Inflammatory macrophage (primary cell): ENCODE results near the gene GFI1B.
"Not testable (repeated sequence)": the region's sequence is repeated elsewhere in the genome, so short reads cannot be mapped to it uniquely, and the experiment has no call there.

Experiments used
- DNase-seq, 2 donors: peaks; one replicate each; pipeline ENCODE4 v3.0.0-alpha.2; 2020 to 2022

Gene GFI1B

DNA sequence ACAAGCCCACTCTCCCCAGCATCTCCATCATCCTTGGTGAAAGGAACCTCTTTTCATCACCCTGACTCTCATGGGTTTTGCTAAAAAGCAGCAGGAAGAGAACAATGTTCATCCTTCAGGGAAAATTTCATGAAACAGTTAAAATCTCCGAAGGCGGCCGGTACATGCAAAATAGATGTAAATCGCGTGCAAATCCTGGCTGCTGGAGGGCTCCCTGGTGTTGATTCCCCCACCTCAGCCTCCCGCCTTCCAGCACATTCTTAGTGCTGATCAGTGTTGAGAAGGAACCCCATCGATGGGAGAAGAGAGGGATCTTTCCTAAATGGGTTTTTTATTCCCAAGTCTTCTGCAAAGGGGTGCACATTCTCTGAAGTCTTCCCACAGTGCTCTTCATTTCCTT lies 8.7 kb upstream of the GFI1B start:
- DNase-seq: no peak

DNA sequence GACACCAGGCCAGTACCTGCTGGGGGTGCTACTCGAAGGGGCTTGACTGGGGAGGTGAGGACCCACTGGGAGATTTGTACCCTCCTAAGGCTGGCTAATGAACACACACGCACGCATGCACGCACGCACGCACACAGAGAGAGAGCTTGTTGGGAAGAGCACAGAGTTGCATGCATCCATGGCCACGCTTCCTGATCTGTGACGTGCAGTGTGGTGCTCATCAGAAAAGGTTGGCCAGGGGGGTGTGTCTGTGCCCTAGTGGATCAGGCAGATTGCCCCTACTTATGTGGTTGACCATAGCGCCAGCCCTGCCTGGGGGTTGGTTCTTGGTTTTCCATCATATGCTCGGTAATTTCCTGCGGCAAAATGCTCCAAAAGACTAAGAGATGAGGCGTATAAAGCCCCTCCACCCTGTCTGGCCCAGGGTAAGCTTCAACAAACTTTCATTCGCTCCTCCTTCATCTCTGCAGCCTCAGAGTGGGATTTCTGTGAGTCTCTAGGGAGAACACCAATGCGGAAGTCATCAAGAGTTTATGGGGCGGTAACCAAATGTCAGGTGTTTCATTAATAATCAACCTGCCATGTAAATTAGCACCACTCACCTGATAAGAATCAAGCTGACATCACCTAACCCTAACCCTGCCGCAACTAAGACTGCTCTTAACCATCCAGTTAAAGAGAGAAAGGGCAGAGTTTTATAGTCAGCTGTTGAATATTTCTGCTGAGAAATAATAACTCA lies 8.0 kb upstream of the GFI1B start:
- DNase-seq: no peak

DNA sequence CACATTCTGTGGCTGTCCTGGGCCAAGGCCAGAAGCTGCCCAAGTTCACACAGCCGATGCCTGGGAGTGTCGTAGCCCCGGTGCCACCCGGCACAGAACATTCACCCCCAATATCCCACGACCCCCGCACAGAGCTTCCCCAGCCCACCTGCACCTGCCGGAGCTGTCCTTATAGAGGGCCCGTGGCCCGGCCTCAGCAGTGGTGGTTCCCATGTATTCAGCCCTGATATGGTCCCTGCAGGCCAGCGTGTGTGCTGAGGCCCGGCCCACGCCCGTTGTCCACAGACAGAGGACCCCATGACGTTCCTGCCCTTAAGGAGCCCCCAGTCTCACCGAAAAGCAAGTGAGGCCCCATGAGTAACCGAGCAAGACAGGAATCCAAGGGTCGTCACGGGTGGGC lies 5.3 kb upstream of the GFI1B start:
- DNase-seq: no peak

DNA sequence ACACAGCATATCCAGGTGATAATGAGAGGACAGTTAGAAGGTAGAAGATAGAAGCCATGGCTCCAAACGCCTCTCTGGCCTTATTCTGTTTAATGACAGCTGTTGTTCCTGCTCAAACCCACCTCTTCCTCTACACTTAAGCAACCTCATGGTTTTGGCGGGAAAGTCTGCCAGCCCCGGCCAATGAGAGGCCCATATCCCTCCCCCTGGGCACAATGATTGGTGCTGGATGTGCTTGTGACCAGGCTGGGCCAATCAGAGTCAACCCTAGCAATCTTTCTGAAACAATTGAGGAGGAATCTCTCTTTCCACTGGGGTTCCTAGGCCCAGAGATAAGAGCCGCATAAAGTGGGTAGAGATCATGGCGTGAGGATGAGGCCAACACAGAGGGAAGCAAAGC lies 4.8 kb upstream of the GFI1B start:
- peak in 1 of 2 donors; percentile 26 for DNase-seq

DNA sequence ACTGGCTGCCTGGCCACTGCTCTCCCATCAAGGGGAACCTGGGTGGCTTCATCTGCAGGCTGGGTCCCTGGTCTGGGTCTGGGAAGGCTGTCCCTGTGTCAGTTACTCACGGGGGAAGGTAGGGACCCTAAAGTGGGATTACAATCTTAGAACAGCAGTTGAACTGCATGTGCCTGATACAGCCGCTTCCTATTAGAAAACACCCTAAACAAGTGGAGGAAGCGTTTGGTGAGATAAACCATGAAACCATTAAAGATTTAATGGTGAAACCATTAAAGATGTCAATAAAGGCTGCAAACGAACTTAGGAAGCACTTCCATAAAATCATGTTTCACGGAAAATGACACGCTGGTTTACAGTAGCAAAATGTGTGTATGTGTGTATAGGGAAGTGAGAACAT lies 2.5 kb upstream of the GFI1B start:
- no peak for DNase-seq

DNA sequence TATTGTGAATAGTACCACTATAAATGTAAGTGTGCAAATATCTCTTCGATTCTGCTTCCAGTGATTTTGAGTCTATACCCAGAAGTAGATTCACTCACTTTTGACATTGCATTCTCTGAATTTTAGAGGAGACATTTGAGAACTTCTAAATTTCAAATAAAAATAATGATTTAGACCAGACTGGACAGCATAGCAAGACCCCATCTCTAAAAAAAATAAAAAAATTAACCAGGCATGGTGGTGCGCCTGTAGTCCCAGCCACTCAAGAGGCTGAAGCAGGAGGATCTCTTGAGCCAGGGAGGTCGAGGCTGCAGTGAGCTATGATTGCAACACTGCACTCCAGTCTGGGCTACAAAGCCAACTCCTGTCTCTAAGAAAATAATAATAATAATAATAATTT lies 1.9 kb upstream of the GFI1B start:
- DNase-seq: no peak

DNA sequence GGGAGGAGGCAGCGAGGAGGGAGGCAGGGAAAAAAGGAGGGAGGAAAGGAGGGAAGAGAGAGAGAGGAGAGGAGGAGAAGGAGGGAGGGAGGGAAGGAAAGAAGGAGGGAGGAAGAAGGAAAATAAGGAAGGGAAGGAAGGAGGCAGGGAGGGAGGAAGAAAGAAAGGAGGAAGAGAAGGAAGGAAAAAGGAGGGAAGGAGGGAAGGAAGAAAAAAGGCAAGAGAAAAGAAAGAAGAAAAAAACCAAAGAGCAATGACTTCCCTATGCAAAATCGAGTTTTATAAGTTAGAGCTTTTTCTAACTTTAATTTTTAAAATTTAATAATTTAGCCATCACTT lies 413 bp upstream of the GFI1B start:
- no peak for DNase-seq

DNA sequence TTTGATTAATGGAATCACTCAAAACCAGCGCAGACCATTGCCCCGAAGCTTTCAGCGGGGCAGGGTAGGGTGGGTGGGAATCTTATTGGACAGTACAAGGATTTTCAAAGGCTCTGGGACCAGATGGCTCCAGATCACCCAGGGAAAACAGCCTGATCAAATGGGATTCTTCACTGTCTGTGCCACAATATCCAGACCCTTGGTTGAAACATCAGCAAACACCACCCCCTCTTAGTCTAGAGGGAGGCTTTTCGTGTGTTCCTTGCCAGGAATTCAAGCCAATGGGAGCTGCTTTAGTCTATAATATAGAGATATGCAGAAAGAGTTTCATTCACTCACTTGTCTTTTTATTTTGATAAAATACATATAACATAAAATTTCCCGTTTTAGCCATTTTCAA lies 1.7 kb downstream of the GFI1B start:
- DNase-seq: no peak

DNA sequence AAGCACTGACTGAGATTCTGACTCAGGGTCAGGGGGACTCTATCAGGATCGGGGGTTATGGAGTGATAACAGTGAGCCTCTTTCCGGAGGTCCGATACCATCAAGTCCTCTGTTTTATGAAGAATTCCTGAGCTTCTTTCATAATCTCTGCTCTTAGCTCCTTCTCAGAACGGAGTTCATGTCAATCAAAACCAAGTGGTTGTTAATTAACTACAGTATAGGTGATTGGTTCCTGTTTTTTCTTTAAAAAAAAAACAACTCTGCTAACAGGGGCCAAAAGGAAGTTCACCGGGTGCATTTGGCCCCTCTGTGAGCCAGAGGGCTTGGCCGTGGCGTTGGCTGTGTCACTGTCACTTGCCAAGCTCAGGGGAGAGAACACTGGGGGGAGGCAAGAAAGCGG lies 4.0 kb downstream of the GFI1B start:
- peak in 1 of 2 donors; percentile 4 for DNase-seq

DNA sequence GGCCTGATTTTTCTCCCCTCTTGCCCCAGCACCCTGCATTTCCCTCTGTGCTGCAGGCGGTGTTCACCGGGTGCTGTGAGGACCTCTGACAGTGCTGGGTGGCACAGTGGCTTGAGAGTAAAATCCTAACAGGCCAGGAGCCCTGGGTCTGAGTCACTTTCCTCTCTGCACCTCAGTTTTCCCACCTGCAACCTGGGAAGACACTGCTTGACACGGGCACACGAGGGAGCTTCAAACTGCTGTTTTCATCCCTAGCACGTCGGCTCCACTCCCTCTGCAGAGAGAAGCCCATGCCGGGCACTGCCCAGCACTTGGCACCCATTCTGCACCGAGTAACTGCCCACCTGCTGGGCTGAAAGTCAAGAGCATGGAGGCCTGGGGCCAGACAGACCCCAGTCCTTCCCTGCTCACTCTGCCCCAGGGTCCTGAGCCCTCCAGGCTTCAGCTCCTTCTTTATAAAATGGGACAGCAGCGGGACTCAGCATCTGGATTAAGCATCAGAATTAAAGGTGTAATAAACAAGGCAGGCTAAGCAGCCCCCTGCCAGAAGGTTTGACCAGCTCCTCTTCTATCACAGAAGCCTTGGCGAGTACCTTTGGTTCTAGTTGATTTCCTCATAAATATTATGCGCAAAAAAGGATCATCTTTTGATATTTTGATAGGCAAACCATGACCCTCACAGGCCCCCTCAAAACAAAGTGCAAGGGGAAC lies 5.2 kb downstream of the GFI1B start:
- no peak for DNase-seq

DNA sequence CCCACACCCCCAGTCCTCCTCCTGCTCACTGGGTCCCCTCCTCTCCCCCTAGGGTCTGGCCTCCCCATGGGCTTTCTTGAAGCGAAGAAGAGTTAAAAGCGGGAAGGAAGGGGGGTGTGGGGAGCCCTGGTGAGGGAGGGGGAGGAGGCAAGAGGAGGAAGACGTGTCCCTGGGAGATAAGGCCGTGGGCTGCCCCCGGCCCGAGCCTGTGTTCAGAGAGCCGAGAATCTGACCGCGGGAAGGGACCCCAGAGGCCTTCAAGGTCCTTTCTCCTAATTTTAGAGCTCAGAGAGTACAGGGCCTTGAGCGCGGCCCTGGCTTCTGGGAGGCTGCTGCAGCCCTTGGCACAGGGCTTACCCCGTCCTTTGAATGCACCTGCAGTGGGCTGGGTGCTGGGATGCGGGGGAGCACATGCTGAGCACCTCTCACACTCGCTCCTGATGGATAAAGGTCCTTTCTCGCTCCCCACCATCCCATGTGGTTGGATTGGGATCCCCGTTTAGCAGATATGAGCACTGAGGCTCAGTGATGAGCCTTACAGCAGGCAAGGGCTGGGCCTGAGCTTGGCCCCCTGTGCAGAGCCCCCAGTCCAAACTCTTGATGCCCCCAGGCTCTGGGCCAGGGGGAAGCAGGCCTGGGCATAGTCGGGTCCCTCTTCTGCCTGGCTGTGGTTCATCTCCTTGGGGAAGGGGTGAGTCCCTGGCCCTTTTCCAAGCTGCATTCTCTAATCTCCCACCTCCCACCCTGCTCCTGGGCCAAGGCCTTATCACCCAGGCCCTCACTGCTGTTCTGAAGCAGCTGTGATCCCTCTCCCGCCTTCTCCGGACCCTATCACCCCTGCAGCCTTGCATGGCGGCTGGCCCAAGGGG lies 5.9 kb downstream of the GFI1B start:
- no peak for DNase-seq

DNA sequence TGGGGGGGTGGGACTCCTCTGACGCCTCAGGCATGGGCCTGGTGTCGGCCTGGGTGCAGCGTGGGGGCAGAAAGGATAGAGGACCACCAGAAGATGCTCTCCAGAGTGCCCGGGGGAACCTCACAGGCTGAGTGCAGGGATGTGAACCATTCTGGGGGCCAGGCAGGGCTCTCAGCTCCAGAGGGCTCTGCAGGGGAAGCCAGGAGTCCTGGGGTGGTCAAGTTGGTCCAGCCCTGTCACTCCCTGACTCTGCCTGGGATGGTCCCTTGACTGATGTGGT lies 6.5 kb downstream of the GFI1B start:
- DNase-seq: no peak

DNA sequence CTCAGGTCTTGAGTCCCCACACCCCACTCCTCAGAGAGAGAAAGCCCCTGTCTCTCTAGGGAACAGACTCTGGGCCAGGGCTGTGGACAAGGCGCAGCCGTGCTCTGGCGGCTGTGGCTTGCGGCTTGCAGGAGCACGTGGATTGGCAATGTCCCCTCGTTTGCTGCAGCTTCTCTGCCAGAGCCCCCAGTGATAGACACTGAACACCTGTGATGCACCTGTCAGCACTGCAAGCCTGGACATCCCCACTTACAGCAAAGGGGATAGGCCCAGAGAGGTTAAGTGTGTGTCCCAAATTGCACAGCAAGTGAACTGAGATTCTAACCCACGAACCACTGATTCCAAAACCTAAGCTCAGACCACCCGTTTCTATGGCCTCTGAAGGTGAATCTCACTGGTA lies 7.0 kb downstream of the GFI1B start:
- DNase-seq: no peak

DNA sequence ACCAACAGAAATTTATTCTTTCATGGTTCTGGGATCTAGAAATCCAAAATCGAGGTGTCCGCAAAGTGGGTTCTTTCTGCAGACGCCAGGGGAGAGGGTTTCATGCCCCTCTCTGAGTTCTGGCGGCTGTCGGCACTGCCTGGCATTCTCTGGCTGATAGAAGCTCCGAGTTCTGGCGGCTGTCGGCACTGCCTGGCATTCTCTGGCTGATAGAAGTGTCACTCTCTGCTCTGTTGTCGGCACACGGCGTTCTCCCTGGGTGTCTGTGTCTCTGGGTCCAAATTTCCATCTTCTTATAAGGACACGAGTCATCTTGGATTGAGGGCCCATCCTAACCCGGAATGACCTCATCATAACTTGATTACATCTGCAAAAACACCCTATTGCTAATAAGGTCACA lies 7.6 kb downstream of the GFI1B start:
- DNase-seq: no peak

DNA sequence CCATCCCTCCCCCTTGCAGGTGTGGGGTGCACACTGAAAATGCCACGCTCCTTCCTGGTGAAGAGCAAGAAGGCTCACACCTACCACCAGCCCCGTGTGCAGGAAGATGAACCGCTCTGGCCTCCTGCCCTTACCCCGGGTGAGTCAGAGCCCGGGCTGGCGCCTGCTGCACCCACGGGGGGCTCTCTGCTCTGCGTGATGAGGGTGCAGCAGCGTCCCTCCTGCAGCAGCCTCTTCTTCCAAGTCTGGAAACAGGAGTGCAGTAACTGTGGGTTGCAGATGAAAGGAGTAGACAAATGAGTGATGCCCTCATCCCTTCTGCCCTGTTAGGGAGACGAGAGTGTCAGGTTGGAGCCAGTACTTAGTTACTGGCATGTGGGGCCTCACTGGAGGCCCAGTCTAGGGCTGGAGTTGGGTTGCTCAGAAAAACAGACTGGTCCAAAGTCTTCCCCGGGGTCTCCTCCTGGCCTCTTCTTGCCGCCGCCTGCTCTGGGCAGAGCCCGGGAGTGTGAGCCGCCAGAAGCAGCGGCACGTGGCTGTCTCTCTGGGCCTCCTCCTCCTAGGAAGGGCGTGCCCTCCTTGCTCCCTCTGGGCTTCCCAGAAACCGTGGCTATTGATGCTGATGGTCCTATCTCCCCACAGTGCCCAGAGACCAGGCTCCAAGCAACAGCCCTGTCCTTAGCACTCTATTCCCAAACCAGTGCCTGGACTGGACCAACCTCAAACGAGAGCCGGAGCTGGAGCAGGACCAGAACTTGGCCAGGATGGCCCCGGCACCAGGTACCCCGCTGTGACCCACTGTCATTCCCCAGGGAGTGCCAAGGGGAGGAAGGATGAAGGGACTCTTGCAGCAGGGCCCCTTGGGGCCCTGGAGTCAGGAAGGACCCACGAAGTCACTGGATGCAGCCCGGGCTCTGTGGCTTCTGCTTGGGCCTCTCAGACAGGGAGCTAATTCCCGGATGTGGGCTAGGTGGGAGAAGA lies 8.4 kb downstream of the GFI1B start:
- no peak for DNase-seq

DNA sequence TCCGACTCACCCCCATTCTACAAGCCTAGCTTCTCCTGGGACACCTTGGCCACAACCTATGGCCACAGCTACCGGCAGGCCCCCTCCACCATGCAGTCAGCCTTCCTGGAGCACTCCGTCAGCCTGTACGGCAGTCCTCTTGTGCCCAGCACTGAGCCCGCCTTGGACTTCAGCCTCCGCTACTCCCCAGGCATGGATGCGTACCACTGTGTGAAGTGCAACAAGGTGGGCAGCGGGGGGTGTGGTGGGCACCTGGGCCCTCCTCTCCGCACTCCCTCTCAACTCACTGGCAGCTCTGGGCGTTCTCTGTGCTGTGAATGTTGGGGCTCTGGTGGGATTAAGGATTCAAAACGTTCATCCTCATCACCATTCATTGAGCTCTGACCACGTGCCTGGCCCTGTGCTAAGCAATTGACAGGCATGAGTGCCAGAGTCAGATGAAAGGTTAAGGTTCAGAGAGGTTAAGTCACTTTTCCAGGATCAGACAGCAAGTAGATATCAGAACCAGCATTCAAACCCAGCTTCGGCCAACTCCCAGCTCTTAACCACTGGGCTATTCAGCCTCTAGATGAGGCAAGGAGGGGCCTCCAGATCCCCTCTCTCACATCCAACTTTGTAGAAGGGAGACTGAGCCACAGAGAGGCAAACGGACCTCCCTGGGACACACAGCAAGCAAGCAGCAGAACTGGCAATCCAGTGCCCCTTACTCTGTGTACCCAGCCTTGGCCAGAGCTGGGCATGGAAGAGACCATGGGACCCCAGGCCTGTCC lies 9.9 kb downstream of the GFI1B start:
- no peak for DNase-seq

DNA sequence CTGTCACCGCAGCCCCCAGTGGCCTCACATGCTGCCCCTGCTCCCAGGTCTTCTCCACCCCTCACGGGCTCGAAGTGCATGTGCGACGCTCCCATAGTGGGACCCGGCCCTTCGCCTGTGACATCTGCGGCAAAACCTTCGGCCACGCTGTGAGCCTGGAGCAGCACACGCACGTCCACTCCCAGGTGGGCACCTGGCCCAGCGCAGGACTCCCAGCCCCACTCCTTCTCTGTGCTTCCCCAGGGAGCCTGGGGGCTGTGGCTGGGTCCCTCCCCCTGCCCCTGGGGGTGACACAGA lies 10.5 kb downstream of the GFI1B start:
- no peak for DNase-seq

DNA sequence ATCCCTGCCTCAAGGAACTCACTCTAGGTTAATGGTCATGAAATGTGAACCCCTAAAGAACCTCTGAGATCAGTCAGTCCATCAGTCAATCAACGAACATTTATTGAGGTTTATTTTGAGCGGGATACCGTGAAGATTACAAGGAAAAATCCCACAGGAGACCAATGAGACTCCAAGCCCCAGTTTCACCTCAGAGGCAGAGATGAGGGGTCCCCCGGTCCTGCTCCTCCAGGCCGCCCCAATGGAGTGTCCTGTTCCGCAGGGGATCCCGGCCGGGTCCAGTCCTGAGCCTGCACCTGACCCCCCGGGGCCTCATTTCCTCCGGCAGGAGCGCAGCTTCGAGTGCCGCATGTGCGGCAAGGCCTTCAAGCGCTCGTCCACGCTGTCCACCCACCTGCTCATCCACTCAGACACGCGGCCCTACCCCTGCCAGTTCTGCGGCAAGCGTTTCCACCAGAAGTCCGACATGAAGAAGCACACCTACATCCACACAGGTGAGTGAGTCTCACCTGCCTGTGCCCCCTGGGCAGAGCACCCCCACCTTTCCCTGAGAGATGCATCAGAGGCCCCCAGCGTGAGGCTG lies 11.0 kb downstream of the GFI1B start:
- no peak for DNase-seq

DNA sequence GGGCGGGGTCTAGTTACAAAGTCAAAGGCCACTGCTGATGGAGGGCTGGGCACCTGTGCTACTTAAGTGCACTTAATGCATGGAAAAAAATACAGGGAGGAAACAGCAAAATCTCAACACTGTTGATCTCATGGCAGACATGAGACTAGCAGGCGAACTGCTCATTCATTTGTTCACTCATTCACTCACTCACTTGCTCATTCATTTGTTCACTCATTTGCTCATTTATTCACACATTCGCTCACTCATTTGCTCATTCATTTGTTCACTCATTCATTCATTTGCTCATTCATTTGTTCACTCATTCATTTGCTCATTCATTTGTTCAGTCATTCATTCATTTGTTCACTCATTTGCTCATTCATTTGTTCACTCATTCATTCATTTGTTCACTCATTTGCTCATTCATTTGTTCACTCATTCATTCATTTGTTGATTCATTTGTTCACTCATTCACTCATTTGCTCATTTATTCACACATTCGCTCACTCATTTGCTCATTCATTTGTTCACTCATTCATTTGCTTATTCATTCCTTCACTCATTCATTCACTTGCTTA lies 11.6 kb downstream of the GFI1B start:
- DNase-seq: not testable (repeated sequence)

DNA sequence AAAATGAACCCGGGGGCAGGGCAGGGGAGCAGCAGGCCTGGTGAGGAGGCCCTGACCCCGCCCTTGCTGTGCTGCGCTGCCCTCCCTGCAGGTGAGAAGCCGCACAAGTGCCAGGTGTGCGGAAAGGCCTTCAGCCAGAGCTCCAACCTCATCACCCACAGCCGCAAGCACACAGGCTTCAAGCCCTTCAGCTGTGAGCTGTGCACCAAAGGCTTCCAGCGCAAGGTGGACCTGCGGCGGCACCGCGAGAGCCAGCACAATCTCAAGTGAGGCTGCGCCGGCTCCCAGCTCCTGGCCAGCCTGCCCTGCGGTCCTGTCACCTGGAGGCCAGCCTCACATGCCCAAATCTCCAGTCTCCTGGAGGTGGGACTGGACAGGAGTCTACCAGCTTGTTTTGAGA lies 12.3 kb downstream of the GFI1B start:
- no peak for DNase-seq
